B cell (primary cell): Measurements from ENCODE around the gene PIK3CA. TPM values are rescaled to one million over a fixed set of nuclear protein-coding genes. Genes with fewer than 3 reads are reported as not detected.

Experiments used
- ATAC-seq: fragments of 200-7000 bp; cut with Tn5 transposase; one replicate; pipeline ENCODE4 v1.10.0; 2021; ENCODE audit warnings: low read depth, mild to moderate bottlenecking, moderate number of reproducible peaks, moderate library complexity
- CTCF ChIA-PET: fragments of 350-600 bp; sonication (Branson Sonifier 250); formaldehyde crosslinking; loops from one replicate; lab custom pipeline; 2021; ENCODE audit warnings: antibody characterized with exemption, inconsistent platforms; lab: Charles Lee
- POLR2A ChIA-PET: fragments of 350-600 bp; sonication (Branson Sonifier 250); formaldehyde crosslinking; loops from one replicate; lab custom pipeline; 2021; ENCODE audit warnings: antibody characterized with exemption; lab: Charles Lee
- DNase-seq: peaks from one replicate; pipeline ENCODE4 v3.0.0; 2013
- H2AFZ ChIP-seq: 2 replicates; pipeline ENCODE4 v1.6.1; 2012; ENCODE audit warnings: mild to moderate bottlenecking, low read depth, low read length; ENCODE audit not compliant: insufficient read depth, poor library complexity, severe bottlenecking
- H3K27ac ChIP-seq, 2 donors: 1 replicate in 1 of 2; 2 replicates in 1 of 2; pipeline ENCODE4 v1.5.1; 2012 to 2013; ENCODE audit warnings: low read length in 2 of 2, mild to moderate bottlenecking in 2 of 2, moderate library complexity in 1 of 2
- H3K27me3 ChIP-seq, 4 experiments: fragments of 200-600 bp in 1 of 4; sonication (generic) in 1 of 4; replicated peaks in 1 of 4; 1 replicate in 2 of 4; 2 replicates in 2 of 4; pipeline versions ENCODE4 v1.6.1 to v1.7.0; 2013 to 2016; ENCODE audit warnings: low read length in 3 of 4, mild to moderate bottlenecking in 2 of 4, mixed read lengths in 1 of 4, moderate library complexity in 1 of 4; ENCODE audit not compliant: insufficient read depth in 4 of 4, control insufficient read depth in 3 of 4; ENCODE audit errors: control extremely low read depth in 1 of 4
- H3K36me3 ChIP-seq, 2 experiments: replicated peaks in 1 of 2; 1 replicate in 1 of 2; 2 replicates in 1 of 2; pipeline versions ENCODE4 v1.6.1 to v1.7.1; 2013; ENCODE audit warnings: low read length in 1 of 2; ENCODE audit not compliant: insufficient read depth in 2 of 2, control insufficient read depth in 1 of 2; ENCODE audit errors: control extremely low read depth in 1 of 2, extremely low read depth in 1 of 2
- H3K4me1 ChIP-seq, 2 donors: fragments of 200-600 bp in 1 of 2; sonication (generic) in 1 of 2; 1 replicate in 1 of 2; 2 replicates in 1 of 2; pipeline versions ENCODE4 v1.5.1 to v1.6.1; 2013 to 2017; ENCODE audit warnings: low read length in 2 of 2; ENCODE audit not compliant: control insufficient read depth in 2 of 2, insufficient read depth in 2 of 2
- H3K4me2 ChIP-seq: replicated peaks from 2 replicates; pipeline ENCODE3; 2012; ENCODE audit warnings: mild to moderate bottlenecking, low read depth, low read length; ENCODE audit not compliant: poor library complexity, severe bottlenecking
- H3K4me3 ChIP-seq, 5 experiments: fragments of 200-600 bp in 1 of 5; sonication (generic) in 1 of 5; 1 replicate in 3 of 5; 2 replicates in 2 of 5; pipeline versions ENCODE4 v1.5.1 to v1.7.0; 2011 to 2016; ENCODE audit warnings: low read length in 4 of 5, mild to moderate bottlenecking in 4 of 5, low read depth in 2 of 5, control low read depth in 1 of 5, moderate library complexity in 1 of 5; ENCODE audit not compliant: insufficient read depth in 1 of 5; ENCODE audit errors: control extremely low read depth in 1 of 5, extremely low read depth in 1 of 5
- H3K79me2 ChIP-seq: fragments of 200-600 bp; sonication (generic); one replicate; pipeline ENCODE4 v1.6.0; 2016; ENCODE audit warnings: low read length; ENCODE audit not compliant: control insufficient read depth, insufficient read depth
- H3K9ac ChIP-seq: fragments of 200-600 bp; sonication (generic); 2 replicates; pipeline ENCODE4 v1.6.1; 2017; ENCODE audit warnings: mild to moderate bottlenecking, low read length, moderate library complexity
- H3K9me3 ChIP-seq, 3 donors: one replicate each; pipeline versions ENCODE4 v1.6.1 to v1.7.1; 2013; ENCODE audit warnings: low read length in 2 of 3; ENCODE audit not compliant: control insufficient read depth in 2 of 3, insufficient read depth in 1 of 3; ENCODE audit errors: control extremely low read depth in 1 of 3
- H4K20me1 ChIP-seq: 2 replicates; pipeline ENCODE4 v1.6.0; 2012; ENCODE audit warnings: mild to moderate bottlenecking, low read length; ENCODE audit not compliant: insufficient read depth, control insufficient read depth, poor library complexity, severe bottlenecking
- H3K27ac Mint-ChIP-seq: one replicate; pipeline ENCODE4 v1.8.0; 2021; ENCODE audit warnings: mixed read lengths
- H3K27me3 Mint-ChIP-seq: one replicate; pipeline ENCODE4 v1.8.0; 2021; ENCODE audit warnings: mixed read lengths
- H3K4me1 Mint-ChIP-seq: one replicate; pipeline ENCODE4 v1.8.0; 2021; ENCODE audit warnings: mixed read lengths
- H3K4me3 Mint-ChIP-seq: one replicate; pipeline ENCODE4 v1.8.0; 2021; ENCODE audit warnings: mixed read lengths
- H3K9me3 Mint-ChIP-seq: one replicate; pipeline ENCODE4 v1.8.0; 2022; ENCODE audit warnings: mixed read lengths; ENCODE audit not compliant: insufficient read depth
- CTCF ChIP-seq: fragments of 200-600 bp; IDR thresholded peaks from one replicate; pipeline ENCODE4 v1.8.0; 2022; ENCODE audit warnings: antibody characterized with exemption, mild to moderate bottlenecking
- EZH2 ChIP-seq: IDR thresholded peaks from 2 replicates; pipeline ENCODE4 v1.6.1; 2012; ENCODE audit warnings: borderline replicate concordance, low read depth, mild to moderate bottlenecking, moderate library complexity, low read length; ENCODE audit not compliant: insufficient read depth, poor library complexity, severe bottlenecking
- WGBS: methylation state at CpG from one replicate; pipeline ENCODE4 v1.1.5; 2013; ENCODE audit warnings: missing lambda C conversion rate; ENCODE audit not compliant: insufficient coverage; 5-methylcytosine and 5-hydroxymethylcytosine counted together
- intact Hi-C: fragments of 100-400 bp; cut with micrococcal nuclease; formaldehyde crosslinking; loops from one replicate; pipeline ENCODE4 v1.10.0; 2022
- polyA plus RNA-seq: library from polyadenylated mRNA; depleted of rRNA; stranded (reverse); fragments of >200 nt; gene quantifications from 2 replicates; pipeline ENCODE4 v1.2.3, GENCODE V29; 2012
- total RNA-seq, 2 donors: library from RNA; stranded (reverse); fragments of 120-200 nt in 1 of 2; gene quantifications; 1 replicate in 1 of 2; 2 replicates in 1 of 2; pipeline versions ENCODE4 v1.2.3 to v1.2.4, GENCODE V29; 2013 to 2022

Gene PIK3CA
- total and polyA plus RNA-seq, 2 donors (not counting 1 experiment from before 2014, with no cell fraction given) = 6.4 to 61.8 TPM

GRCh38 chr3:179184826-179185225, 36.7 kb downstream of the PIK3CA start:
- H3K27ac ChIP-seq = peak overlapping the region in 1 of 2 donors; percentile 1
- H3K36me3 ChIP-seq = peaks cover 0 to 5% of the 10 kb centered on the region in 2 experiments
- DNase-seq (no peak), ATAC-seq (no peak)
- no peak overlapping the region for H3K4me2 ChIP-seq
- H3K4me3 Mint-ChIP-seq = no peak overlapping the region
- no peak overlapping the region for H2AFZ ChIP-seq
- H3K27me3 ChIP-seq = no peaks in the 10 kb centered on the region
- intact Hi-C loops = loop anchor here (5.0 kb wide), 1 partner anchor 38 kb away; the partner anchor contains the start of gene PIK3CA
- peaks cover 56% of the 10 kb centered on the region for H4K20me1 ChIP-seq
- H3K9ac ChIP-seq = no peak overlapping the region
- POLR2A ChIA-PET = interaction anchor here (0.8 kb wide), 1 partner anchor 36 kb away, joined by 4 read pairs; no protein-coding TSS in a partner anchor
- H3K4me1 Mint-ChIP-seq = peaks cover 47% of the 10 kb centered on the region
- H3K27me3 Mint-ChIP-seq = no peaks in the 10 kb centered on the region
- WGBS = no CpG with 5 or more reads among the region's 1 CpG
- peaks cover 94% of the 10 kb centered on the region for H3K79me2 ChIP-seq
- no peak overlapping the region for H3K27ac Mint-ChIP-seq
- TF ChIP-seq EZH2 (no peak), CTCF (no peak)
- no peaks in the 10 kb centered on the region for H3K9me3 ChIP-seq
- no peaks in the 10 kb centered on the region for H3K9me3 Mint-ChIP-seq
- H3K4me1 ChIP-seq = peaks cover 13 to 25% of the 10 kb centered on the region in 2 donors
- CTCF ChIA-PET = interaction anchor here (1.5 kb wide), 1 partner anchor 38 kb away, joined by 5 read pairs; no protein-coding TSS in a partner anchor
- H3K4me3 ChIP-seq = no peak overlapping the region

GRCh38 chr3:179186426-179186825, 38.3 kb downstream of the PIK3CA start:
- H2AFZ ChIP-seq = no peak overlapping the region
- Mint-ChIP-seq H3K27me3 (no peaks in the 10 kb centered on the region), H3K4me3 (no peak overlapping the region), H3K4me1 (peaks cover 59% of the 10 kb centered on the region), H3K9me3 (no peaks in the 10 kb centered on the region), H3K27ac (no peak overlapping the region)
- peaks cover 99% of the 10 kb centered on the region for H3K79me2 ChIP-seq
- no peaks in the 10 kb centered on the region for H3K27me3 ChIP-seq
- intact Hi-C loops = no loop called here
- H3K4me3 ChIP-seq = no peak overlapping the region
- DNase-seq (no peak), ATAC-seq (no peak)
- H3K9ac ChIP-seq = no peak overlapping the region
- H3K9me3 ChIP-seq = no peaks in the 10 kb centered on the region
- H4K20me1 ChIP-seq = peaks cover 62% of the 10 kb centered on the region
- no CpG with 5 or more reads among the region's 3 CpGs for WGBS
- no peak overlapping the region for H3K4me2 ChIP-seq
- ChIA-PET POLR2A (no interaction called here), CTCF (no interaction called here)
- no peak for TF ChIP-seq CTCF
- TF ChIP-seq EZH2 = no peak
- H3K27ac ChIP-seq = no peak overlapping the region
- H3K4me1 ChIP-seq = peaks cover 7 to 10% of the 10 kb centered on the region in 2 donors
- H3K36me3 ChIP-seq = peaks cover 0 to 5% of the 10 kb centered on the region in 2 experiments
